ENCODE data around the gene PIP5K1C.
A peak's percentile ranks its signal among the peaks of the same experiment; 100 is the strongest.
"Not testable (repeated sequence)": the region's sequence is repeated elsewhere in the genome, so short reads cannot be mapped to it uniquely, and the experiment has no call there.

Gene PIP5K1C

DNA sequence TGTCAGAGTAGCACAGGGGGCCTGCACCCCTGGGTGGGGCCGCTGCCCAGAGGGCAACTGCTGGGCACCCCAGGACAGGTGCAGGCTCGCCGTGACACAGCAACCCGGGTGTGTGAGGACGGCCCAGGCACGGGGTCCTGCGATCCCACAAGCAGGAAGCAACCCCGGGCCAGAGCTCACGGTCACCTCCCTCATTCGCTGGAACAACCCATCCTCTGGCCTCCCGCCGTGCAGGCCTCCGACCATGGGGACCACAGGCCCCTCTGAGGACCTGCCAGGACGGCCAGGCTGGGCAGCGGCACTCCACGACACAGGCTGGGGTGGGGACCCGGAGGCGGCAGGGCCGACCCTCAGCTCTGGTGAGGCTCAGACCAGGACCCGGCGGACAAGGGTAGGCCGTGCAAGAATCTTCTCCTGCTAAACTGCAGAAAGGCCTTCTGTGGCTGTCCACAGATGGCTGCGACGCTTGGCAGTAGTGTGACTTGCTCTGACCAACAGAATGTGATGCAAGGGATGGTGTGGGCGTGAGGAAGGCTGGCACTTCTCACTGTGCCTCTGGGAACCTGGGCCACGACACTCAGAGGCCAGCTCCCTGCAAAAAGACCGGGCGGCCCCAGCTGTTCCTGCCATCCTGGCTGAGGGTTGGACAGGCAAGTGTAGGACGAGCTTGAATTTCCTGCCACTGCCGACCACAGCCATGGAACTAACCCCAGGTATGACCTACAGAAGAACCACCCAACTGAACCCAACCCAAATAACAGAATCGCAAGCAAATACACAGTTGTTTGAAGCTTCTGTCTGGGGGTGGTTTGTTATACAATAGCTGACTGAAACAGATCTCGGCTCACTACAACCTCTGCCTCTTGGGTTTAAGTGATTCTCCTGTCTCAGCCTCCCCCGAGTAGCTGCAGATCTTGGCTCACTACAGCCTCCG lies 26.5 kb downstream of the PIP5K1C start:
- DNase-seq, result no peak

DNA sequence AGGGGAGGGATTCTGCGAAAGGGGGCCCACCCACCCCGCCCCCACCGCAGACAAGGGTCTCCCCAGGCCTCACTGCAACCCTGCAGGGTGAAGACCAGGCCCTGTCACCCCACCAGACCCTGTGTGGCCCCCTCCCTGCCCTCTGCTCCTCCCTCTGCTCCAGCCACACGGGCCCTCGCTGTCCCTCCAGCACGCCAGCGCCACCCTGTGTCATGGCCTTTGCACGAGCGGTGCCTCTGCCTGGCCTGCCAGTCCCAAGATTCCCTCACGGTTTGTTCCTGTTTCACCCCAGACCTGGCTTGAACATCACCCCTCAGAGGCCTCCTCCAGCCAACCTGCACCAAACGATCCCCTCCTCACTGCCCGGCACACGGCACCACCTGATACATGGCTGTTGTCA lies 27.3 kb downstream of the PIP5K1C start:
- no peak for DNase-seq

DNA sequence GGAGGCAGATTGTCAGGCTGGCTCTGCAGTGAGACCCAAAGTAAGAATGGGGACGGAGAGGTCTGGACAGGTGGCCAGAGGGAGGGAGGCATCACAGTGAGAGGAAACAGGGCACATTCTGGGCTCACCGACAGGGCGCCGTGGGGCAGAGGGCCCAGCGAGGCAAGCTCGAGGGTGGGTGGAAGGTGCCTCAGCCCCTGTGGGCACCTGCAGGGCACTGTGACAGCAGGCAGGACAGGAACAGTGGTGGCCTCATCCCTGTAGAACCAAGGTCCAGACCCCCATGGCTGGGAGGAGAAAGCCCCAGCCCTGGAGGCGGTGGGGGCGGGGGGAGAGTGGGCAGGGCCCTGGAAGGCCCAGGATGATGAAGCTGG lies 27.7 kb downstream of the PIP5K1C start:
- DNase-seq, result no peak

DNA sequence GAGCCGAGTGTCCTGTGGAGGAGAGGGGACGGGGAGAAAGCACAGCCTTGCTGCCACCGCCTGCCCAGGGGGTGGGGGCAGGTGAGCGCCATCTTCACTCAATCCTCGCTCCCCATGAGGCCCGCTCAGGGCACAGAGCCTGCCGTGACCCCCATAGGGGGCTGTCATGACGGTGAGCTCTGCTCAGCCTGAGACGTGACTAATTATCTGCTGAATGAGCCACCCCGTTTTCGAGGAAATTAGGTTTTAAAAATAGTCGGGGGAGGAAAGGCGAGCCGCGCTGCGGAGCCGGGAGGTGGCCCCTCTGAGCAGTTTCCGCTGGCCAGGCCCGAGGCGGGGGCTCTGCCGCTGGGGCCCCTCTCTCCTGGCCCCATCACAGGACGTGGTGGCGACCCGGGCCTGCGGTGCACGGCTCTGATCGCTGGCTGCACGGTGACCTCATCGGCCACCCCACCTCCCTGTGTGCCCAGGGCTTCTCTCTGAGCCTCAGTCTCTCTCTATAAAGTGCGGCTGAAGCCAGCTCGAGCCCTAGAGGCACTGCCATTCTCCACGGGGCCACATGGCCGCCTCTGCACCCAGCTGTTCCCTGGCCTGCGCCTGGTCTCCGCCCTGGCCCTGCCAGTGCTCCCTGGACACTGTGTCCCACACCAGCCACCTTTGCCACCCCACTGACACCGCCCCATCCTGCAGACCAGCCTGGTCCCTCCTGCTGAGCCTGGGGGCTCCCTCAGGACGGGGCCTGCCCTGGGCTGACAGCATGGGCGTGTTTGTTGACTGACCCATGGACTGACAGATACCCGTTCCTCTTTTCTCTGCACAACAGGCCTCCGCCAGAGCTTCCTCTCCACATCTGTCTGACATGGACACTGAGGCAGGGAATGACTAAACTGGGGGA lies 28.3 kb downstream of the PIP5K1C start:
- no peak for DNase-seq

DNA sequence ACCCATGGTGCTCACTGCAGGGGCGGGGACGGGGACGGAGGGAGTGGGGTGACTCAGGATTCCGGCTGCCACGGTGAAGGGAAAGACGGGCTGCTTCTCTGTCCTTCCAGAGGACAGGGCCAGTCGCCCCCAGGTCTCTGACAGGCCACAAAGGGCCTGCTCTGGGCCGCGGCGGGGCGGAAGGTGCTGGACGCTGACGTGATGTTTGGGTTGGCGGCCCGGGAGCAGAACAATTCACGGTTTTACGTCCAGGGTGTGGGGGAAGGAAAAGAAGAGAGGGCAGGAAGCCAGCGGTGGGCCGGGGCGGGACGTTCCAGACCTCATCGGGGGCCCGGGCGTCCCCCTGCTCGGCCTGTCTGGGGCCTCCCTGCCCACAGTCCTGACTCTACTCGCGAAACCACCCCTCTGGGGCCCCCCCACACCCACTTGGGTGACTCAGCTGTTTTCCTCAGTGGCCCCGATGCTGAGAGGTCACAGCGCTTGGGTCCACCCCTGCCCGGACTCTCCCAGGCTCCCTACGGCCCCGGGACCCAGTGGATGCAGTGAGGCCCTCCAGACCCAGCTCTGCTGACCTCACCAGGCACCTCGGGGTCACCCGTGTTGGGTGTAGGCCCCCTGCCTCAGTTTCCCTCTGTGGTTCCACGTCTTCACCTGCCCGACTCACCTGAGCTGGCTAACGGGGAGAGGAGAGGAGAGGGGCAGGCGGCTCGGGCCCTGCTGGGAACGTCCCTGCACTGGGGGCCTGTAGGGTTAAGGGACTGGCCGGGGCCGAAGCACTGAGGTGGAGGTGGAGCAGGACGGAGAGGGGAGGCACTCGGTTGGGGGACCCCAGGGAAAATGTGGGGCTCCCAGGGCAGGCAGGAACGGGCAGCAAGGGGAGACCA lies 29.2 kb downstream of the PIP5K1C start:
- peak; percentile 22 for DNase-seq

DNA sequence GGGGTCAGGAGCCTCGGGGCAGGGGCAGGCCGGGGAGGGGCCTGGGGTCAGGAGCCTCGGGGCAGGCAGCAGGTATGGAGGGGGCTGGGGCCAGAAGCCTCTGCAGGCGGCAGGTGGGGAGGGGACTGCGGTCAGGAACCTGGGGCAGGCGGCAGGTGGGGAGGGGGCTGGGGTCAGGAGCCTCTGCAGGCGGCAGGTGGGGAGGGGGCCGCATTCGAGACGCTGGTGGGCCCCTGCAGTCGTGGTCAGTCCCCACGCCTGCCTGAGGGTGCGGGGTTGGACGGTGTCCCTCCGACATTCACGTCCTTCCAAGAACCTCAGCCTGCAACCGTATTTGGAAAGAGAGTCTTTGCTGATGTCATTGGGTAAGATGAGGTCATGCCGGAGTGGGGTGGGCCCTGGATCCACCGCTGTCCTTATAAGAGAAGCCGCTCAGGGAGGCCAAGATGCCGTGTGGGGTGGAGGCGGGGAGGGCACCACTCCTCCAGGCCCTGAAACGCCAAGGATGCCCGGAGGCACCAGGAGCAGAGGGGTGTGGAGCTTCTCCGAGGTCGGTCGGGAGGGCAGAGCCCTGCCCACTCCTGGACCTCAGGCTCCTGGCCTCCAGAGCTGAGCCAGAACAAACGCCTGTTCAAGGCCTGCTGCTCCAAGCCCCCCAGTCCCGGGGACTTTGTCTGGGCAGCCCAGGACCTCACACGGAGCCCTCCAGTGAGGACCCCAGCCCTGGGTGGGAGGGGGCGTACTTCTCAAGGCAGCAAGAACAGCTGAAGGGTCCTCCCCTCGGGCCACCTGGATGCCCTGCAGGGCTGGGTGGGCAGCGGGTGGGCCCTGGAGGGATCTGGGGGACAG lies 30.1 kb downstream of the PIP5K1C start:
- peak; percentile 62 for DNase-seq

DNA sequence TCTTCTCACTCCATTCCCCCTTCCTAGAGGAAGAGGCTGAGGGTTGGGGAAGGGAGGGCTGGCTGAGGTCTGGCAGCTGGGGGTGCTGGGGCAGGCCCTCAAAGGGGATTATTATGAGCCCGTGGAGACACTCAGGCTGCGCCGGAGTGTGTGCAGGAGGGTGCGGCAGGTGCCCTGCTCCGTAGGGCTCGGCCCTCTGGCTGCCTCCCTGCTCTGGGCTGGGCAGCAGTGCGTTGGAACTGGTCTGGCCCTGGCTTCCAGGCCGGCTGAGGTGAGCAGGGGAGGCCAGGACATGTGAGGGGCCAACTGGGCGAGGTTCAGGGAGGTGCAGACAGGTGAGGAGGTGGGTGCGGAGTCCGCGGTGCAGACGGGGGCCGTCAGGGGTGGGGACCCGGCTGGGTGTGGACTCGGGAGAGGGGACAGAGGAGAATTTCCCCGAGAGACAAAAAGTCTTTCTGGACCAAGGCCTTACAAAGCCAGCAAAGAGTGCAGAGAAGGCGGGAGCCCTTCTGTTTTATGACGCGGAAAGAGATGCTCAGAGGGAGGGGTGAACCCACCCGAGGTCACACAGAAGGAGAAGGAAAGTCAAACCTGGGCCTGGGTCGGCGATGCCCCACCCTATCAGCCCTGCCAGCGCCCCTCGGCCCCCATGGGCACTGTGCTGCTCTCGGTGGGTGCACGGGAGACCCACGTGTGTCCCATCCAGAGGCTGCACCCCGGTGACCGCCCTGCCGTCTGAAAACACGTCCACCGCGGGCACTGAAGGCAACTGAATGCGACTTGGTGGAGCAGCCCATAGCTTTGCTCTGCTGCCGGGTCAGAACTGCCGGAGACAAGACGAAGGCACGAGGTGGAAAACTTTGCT lies 31.0 kb downstream of the PIP5K1C start:
- no peak for DNase-seq

DNA sequence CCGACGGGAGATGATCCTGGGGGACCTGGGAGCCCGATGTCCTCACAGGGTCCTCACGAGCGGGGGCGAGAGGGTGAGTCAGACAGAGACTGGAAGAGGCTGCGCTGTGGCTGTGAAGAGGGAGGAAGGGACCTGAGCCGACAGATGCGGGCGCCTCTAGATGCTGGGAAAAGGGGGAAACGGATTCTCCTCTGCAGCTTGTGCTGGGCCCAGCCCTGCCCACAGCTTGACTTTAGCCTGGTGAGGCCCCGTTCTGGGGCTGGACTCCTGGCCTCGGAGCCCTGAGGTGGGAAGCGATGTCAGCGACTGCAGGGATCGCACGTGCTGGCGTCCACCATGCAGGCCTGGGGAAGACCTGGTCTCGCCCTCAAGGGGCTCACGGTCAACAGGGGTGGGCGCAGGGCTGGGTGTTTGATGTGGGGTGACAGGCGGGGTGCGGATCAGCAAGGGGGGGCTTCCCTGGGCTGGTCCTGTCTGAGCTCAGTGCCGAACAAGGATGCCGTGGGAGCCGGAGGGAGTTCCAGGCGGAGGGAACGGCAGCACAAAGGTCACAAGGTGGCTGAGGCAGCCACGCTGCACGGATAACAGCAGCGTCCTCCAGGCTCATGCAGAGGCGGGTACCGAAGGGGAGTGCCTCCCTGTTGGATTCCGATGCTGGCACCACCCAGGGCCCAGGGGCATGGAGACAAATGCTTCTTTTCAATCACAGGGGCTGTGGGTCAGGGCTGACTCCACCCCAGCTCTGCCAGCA lies 31.8 kb downstream of the PIP5K1C start:
- DNase-seq, result no peak

DNA sequence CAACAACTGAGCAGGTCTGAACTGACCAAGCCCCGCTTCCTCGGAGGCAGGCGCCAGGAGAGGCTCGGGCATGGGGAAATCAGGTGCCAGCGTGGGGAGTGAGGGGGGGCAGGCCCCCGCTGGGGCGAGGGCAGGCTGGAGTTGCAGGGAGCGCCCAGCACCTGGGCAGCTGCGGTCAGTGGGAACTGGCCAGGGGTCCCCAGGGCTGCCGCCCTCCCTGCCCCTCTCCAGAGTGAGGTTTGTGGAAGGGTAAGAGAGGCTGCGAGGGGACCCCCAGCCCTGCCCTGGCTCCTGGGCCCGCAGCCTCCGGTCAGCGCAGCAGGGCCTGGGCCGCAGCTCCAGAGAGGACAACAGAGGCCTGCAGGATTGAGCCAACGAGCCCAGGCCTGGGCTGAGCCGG lies 32.5 kb downstream of the PIP5K1C start:
- DNase-seq, result no peak

DNA sequence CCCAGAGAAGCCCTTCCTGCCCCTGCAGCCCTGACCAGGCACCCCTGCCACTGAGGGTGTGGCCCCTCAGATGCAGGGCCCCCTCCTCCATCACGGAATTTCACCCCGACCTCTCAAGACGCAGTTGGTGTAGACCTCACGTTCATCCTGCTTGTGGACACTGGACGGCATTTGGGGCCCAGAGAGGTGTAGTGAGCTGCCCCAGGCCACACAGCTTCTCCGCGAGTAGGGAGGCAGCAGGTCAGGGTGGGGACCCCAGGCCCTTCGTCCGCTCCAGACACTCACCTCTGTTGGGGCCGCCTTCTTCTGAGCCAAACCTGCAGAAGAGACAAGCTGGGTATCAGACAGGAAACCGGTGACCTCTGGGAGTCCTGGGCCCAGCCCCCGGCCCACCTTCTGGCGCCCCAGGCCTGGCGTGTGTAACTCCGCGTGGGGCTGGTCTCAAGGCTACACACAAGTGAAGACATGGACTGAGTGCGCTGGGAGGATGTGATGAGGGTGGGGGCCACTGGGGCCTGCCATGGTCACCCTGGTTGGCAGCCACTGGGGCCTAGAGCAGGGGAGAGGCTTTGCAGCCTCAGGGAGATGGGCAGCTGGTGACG lies 33.1 kb downstream of the PIP5K1C start:
- no peak for DNase-seq

DNA sequence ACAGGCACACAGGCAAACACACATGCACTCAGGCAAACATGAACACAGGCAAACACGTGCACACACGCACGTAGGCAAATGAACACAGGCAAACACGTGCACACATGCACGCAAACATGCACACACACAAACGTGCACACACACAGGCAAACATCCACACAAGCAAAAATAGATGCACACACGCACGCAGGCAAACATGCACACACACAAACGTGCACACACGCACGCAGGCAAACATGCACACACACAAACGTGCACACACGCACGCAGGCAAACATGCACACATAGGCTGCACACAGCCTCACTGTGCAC lies 33.8 kb downstream of the PIP5K1C start:
- DNase-seq, result not testable (repeated sequence)

DNA sequence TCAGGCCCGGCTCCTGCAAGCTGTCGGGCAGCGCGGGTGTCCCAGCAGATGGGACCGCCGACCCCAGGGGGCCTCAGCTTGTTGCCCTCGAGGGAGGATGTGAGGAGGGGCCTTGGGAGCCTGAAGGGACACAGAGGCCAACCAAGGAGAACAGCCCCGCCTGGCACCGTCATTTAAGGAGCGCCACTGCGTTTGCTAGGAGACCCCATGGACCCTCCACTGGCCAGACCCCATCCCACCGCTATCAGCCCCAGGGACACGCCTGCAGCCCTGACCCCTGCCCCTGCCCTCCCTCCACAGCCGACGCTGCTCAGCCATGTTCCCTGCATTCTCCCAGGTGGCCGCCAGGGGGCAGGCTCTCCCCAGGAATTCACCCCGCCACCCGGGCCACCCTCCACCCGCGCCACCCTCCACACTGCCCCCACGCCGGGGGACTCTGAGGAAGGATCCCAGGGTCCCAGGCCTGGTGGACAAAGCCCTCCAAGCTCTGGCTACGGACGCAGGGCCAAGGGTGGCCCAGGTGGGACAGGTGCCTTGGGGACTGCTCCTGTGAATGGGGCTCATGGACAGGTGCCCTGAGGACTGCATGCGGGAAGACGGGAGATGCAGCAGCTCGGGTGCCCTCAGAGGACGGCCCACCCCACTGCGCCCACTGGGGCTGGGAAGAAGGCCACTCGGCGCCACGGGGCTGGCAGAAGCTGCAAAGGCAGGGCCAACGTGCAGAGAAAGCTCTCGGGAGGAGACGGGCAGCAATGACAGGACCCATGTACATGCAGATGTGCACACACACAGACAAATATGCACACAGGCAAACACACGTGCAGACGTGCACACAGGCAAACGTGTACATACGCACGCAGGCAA lies 34.4 kb downstream of the PIP5K1C start:
- DNase-seq, result peak; percentile 20

DNA sequence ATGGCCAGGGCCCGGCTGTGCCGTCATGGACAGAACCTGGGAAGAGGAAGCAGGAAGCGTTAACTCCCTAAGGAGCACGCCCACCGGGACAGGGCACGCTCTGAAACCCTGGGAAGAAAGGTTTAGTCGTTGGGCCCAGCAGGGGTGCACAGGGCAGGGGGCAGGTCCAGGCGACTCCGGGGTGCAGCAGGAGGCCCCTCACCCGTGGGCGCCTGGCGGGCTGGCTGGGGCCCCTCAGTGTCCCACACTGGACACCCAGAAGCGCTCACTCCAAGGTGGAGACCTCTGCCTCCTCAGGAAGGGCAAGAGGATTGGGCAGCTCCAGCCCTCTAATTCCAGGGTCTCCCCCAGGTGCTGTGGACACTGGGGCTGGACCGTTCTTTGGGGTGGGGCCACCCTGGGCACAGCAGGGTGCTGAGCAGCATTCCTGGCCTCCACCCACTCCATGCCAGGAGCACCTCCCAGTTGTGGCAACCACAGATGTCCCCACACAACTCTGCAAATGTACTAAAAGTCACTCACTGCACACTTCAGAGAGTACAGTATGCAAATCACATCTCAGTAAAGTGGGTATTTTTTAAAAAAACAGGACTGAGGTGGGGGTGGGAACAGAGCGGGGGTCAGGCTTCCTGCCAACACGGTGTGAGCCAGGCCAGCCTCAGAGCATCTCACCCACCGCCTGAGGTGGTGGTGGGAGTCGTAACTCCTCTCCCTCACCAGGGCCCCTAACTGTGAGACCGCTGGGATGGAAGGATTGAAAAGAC lies 35.2 kb downstream of the PIP5K1C start:
- no peak for DNase-seq

DNA sequence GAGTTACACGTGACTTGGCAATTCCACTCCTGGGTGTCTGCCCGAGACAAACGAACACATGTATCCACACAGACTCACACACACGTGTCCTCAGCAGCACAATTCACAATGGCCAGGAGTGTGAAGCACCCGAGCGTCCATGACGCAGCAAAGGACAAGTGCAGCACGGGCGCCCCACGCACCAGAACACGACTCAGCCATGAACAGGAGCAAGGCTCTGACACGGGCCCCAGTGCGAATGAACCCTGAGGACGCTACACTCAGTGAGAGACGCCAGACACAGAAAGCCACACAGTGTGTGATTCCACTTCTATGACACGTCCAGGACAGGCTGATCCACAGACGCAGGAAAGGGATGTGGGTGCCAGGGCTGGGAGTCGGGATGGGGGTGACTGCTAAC lies 36.4 kb downstream of the PIP5K1C start:
- no peak for DNase-seq

DNA sequence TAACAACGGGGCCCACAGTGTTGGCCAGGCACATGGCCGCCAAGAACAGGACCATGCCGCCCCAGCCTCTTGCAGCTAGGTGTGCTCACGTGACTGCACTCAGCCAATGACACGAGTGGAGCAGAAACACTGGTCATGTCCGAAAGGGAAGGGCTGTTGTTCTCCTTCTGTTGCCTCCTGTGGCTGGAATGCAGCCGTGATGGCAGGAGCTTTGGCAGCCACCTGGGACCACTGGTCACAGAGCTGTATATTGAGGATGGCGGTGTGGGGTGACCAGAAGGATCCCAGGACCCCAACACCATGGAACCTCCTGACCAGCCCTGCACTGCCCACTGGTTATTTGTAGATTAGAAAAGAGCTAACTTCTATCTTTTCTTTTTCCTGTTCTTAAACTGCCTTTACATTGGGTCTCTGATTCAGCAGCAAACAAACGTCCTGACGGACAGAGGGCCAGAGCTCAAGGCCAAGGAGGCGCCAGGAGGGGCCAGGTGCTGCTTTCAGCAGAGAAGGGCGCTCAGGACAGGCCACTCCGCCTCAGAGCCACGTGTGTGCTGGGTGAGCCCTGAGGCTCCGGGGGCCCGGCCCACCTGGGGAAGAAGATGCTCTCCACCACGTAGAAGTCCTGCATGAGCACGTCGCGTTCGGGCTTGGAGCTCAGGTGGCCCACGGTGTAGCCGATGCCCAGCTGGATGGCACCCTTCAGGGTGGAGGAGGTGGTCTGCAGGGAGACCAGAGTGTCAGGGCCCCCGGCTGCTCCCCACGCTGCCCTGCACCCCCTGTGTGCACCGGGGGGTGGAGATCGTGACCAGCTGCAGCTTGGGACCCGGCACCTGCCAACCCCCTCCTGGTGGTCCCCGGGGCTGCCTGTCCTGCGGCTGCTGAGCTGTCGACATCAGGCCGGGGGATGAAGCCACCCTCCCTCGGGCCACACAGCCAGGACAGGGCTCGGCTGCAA lies 38.7 kb downstream of the PIP5K1C start:
- no peak for DNase-seq

DNA sequence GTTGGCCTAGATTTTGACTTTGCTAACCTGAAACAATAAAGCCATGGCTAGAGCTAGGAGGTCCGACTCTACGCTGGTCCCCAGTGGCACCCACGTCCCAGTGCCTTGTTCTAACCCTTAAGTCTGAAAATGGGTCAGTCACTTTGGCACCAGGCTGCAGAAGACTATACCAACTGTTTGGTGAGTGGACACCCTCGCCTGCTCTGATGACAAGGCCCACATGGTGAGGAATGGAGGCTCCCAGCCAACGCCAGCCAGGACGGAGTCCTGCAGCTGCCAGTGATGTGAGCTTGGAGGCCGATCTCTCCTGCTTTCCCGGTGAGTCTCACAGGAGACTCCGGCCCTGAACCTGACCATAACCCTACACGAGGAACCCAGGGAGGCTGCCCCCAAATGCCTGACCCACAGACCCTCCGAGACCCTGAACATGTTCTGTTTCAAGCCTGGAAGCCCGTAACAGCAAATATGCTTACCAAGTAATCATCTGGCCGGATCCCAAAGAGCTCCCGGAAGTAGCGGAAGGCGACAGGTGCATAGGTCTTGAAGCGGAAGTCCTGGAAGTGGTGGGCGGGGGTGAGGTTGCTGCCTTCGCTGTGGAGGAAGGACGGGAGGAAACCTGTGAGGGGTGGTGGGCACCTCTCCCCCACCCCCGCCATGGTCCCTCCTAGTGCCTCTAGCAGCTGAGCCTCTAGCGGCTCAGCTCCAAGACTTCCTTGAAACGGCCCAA lies 39.6 kb downstream of the PIP5K1C start:
- no peak for DNase-seq
